ENCODE measurements around the gene TXNDC9. TPM values are rescaled to one million over a fixed set of nuclear protein-coding genes. Genes with fewer than 3 reads are reported as not detected.

Gene TXNDC9
- 22.3 and 31.7 TPM in 2 replicates for total RNA-seq (2014; rRNA removed; shearing (Covaris generic))
- 28.5 and 31.5 TPM in 2 replicates for total RNA-seq (2022)
- Bru-seq, nascent RNA: percentile 70 among the genes with signal in this experiment
- BruChase-seq, experiment 1, labeled RNA remaining after a 6-hour chase: percentile 71 among the genes with signal in this experiment
- percentile 76 among the genes with signal in this experiment for BruChase-seq, experiment 2, labeled RNA remaining after a 2-hour chase
- long read RNA-seq, transcript TXNDC9-201 (5 exons, 1,637 nt): major isoform, 44 of 66 reads
- long read RNA-seq, transcript TXNDC9-202 (4 exons, 1,111 nt): minor isoform, 12 of 66 reads
- long read RNA-seq, partial matches to known transcripts: 3 of 66 reads
- long read RNA-seq, other reads (novel, unspliced or antisense): 4 of 66 reads

- TF ChIP-seq, protein P1, sequence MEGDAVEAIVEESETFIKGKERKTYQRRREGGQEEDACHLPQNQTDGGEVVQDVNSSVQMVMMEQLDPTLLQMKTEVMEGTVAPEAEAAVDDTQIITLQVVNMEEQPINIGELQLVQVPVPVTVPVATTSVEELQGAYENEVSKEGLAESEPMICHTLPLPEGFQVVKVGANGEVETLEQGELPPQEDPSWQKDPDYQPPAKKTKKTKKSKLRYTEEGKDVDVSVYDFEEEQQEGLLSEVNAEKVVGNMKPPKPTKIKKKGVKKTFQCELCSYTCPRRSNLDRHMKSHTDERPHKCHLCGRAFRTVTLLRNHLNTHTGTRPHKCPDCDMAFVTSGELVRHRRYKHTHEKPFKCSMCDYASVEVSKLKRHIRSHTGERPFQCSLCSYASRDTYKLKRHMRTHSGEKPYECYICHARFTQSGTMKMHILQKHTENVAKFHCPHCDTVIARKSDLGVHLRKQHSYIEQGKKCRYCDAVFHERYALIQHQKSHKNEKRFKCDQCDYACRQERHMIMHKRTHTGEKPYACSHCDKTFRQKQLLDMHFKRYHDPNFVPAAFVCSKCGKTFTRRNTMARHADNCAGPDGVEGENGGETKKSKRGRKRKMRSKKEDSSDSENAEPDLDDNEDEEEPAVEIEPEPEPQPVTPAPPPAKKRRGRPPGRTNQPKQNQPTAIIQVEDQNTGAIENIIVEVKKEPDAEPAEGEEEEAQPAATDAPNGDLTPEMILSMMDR (conservative IDR thresholded peaks at IDR 0.05; ENCODE audit: low read length): no peak
- no peak for TF ChIP-seq EZH2phosphoT487 (IDR thresholded peaks at IDR 0.05; ENCODE audit: borderline replicate concordance, low read depth, low read length)
- H3K27ac ChIP-seq (ENCODE audit: low read depth, low read length, poor library complexity, severe bottlenecking): peak within 1 kb of the TSS; percentile 83
- DNase-seq (ENCODE audit: low spot score): peak; percentile 100
- H3K4me2 ChIP-seq (ENCODE audit: low read length): peak within 1 kb of the TSS; percentile 91
- H3K36me3 ChIP-seq (ENCODE audit: insufficient read depth, low read length): peaks cover 25% of the 10 kb centered on the region
- H3K79me2 ChIP-seq (ENCODE audit: insufficient read depth, low read depth, low read length): peaks cover 66% of the 10 kb centered on the region
- H3K9me3 ChIP-seq (ENCODE audit: low read length): no peaks in the 10 kb centered on the region
- ChIA-PET CTCF (ENCODE audit: unreplicated experiment) (no interaction called here), POLR2A (interaction anchor here (0.6 to 3.5 kb wide), 7 partner anchors 12 to 188 kb away, joined by 3 to 19 read pairs (median 3); partner anchors contain the start of genes MITD1 and MRPL30)
- H3K9me2 ChIP-seq (ENCODE audit: insufficient read depth, low read length): no peaks in the 10 kb centered on the region
- intact Hi-C loops (cut with micrococcal nuclease; ENCODE audit: unreplicated experiment): loop anchor here (1.0 to 2.0 kb wide), 5 partner anchors 155 to 911 kb away; partner anchors contain the start of genes C2orf15, LIPT1, MITD1 and MRPL30
- peak within 1 kb of the TSS; percentile 77; the same call in 1 of the 2 replicates for H2AFZ ChIP-seq (ENCODE audit: low read length)
- H4K20me1 ChIP-seq (ENCODE audit: insufficient read depth, low read length): peaks cover 24% of the 10 kb centered on the region
- H3K4me1 ChIP-seq (ENCODE audit: insufficient read depth, low read length, poor library complexity, severe bottlenecking): peaks cover 33% of the 10 kb centered on the region
- TSS peak; percentile 79 for BruUV-seq (replicated peaks)
- peak within 1 kb of the TSS; percentile 86 for H3K4me3 ChIP-seq (ENCODE audit: low read depth, low read length, poor library complexity, severe bottlenecking)
Measured at GRCh38 chr2:99335911-99336803, at the start of gene TXNDC9. TSS of gene TXNDC9 (minus strand) at chr2:99336333. CDS start at chr2:99333210, 3,123 bp downstream.

DNA sequence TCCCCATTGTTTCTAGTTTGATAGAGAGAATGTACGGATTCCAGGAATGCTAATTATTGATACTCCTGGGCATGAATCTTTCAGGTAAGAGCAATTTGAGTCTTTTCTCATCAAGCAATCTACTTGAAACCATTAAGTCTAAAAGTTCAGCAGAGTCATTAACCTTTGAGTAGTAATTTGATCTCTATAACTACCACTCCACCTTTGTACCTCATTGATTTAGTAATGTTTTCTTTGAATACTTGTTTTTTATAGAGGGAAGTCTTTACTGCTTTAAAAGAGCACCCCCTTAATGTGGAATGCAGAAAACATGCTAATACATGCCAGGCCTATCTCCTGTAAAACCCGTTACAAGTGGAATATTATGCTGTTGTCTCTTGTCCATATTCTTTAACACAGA is 46.0 kb upstream of the TXNDC9 start:
- no peaks in the 10 kb centered on the region for H3K4me1 ChIP-seq (ENCODE audit: insufficient read depth, low read length, poor library complexity, severe bottlenecking)
- DNase-seq (ENCODE audit: low spot score): no peak
- H3K9me3 ChIP-seq (ENCODE audit: low read length): no peaks in the 10 kb centered on the region
- H3K79me2 ChIP-seq (ENCODE audit: insufficient read depth, low read depth, low read length): no peaks in the 10 kb centered on the region
- no peak overlapping the region for H3K4me2 ChIP-seq (ENCODE audit: low read length)
- H3K36me3 ChIP-seq (ENCODE audit: insufficient read depth, low read length): peaks cover 83% of the 10 kb centered on the region
- no peak overlapping the region for H2AFZ ChIP-seq (ENCODE audit: low read length)
- POLR2A ChIA-PET: interaction anchor here (1.0 kb wide), 1 partner anchor 11 kb away, joined by 3 read pairs; no protein-coding TSS in a partner anchor
- no peak overlapping the region for H3K27ac ChIP-seq (ENCODE audit: low read depth, low read length, poor library complexity, severe bottlenecking)
- no peaks in the 10 kb centered on the region for H4K20me1 ChIP-seq (ENCODE audit: insufficient read depth, low read length)
- H3K9me2 ChIP-seq (ENCODE audit: insufficient read depth, low read length): no peaks in the 10 kb centered on the region
- no TSS peak for BruUV-seq (replicated peaks)
- H3K4me3 ChIP-seq (ENCODE audit: low read depth, low read length, poor library complexity, severe bottlenecking): no peak overlapping the region
- intact Hi-C loops (cut with micrococcal nuclease; ENCODE audit: unreplicated experiment): no loop called here
- TF ChIP-seq EZH2phosphoT487 (IDR thresholded peaks at IDR 0.05; ENCODE audit: borderline replicate concordance, low read depth, low read length): no peak
- TF ChIP-seq, protein P1 (conservative IDR thresholded peaks at IDR 0.05; ENCODE audit: low read length): no peak
- CTCF ChIA-PET (ENCODE audit: unreplicated experiment): no interaction called here

Measured in OCI-LY7 (cell line).